NCI-H345 treated with DMSO at 0.1 percent for 48 hours (cell line): ENCODE data around the gene SPSB4.
"Not testable (repeated sequence)": the region's sequence is repeated elsewhere in the genome, so short reads cannot be mapped to it uniquely, and the experiment has no call there.

Experiments used
- DNase-seq: peaks from one replicate; lab custom pipeline; 2025; ENCODE audit not compliant: unreplicated experiment; lab: John Stamatoyannopoulos, UW

SPSB4 gene

DNA sequence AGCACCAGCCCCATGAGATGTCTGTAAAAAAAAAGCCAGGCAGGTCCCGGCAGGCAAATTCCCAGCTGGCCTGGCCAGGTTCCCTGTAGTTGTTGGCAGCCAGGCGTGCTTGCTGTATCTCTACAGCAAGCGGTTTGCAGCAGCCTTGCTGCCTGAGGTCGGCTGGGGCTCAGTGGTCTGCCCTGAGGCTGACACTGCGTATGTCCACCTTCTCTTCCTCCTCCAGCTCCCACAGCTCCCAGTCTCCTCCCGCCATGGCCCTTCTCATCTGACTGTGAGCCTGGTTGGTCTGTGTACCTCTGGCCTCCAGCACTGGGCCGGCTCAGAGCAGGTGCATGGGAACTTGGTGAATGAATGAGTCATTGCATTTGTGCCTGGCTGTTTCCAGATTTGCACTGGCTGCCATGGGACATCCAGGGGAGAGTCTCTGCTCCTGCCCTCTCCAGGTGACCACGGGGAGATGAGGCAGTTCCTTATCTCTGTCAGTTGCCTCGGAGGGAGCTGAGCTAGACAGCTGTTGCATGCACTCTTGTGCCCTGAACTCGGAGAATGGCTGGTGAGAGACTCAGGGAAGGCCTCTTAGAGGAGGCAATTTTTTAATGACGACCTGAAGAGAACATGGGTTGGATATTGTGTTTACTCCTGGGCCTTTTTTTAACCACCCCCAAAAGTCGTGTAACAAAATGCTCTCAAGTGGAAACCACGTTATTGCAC is 43.0 kb downstream of the SPSB4 start:
- DNase-seq = peak; percentile 4

DNA sequence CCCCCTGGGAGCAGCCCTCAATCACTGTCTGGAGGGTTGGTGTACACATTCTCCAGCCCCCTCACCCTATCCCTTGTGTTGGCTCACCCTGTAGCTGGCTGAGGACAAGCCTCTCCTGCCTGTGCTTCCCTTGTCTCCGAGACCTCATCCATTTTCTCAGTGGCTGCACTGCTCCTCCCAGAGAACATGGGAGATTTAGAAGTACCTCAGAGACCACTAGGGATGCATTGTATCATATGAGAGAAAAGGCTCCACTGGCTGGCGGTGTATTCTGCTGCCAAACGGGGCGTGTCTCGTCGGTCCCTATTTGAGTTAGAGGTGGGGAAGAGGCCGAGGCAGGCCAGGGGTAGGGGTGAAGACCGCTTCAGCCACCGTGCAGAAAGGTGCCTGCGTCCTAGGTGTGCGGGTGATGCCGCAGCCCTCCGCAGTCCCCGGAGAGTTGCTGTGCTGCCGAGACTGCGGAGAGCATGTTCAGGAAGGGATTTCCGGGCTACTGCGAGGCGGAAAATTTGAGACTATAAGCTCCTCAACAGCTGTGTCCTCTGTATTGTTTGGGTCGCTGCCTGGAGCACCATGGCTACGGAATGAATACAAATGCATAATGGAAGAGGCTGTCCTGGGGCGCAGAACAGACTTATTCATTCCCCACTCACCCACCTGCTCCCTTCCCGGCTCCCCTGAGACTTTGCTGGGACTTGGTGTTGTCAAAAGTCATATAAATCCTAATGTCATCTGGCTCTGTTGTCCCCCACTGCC is 43.8 kb downstream of the SPSB4 start:
- DNase-seq = peak; percentile 57

DNA sequence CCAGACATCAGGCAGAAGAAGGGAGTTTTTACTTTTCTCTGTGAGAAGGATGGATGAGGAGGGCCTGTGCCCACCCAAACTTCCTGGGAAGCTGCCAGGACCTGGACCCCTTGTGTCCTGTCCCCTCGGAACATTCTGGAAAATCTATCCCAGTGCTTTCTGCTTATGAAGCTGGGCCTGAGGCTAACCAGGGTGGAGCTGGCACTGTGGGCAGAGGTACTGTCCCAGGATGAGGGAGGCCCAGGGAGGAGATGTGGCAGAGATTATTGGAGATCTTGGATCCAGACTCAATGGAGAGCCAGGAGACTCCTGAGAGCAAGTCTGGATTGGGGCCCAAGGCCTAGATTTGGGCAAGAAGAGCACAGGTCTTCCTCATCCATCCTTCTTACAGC is 44.4 kb downstream of the SPSB4 start:
- no peak for DNase-seq

DNA sequence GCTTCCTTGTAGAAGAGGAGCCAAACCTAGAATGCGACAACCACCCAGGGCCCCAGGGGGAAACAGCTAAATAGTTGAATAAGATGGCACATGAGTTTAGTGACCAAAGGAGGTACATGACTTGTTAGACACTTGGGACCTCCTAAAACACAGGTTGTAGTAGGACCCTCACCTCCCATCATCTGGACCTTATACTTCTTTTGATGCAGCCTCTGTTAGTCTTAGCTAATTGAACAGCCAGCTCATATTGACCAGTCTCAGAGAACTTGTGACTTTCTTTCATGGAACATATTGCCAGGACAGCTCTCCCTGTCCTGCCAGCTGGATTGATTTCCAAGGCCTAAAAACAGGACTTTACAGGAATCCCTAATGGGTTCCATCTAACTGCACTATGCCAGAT is 45.0 kb downstream of the SPSB4 start:
- no peak for DNase-seq

DNA sequence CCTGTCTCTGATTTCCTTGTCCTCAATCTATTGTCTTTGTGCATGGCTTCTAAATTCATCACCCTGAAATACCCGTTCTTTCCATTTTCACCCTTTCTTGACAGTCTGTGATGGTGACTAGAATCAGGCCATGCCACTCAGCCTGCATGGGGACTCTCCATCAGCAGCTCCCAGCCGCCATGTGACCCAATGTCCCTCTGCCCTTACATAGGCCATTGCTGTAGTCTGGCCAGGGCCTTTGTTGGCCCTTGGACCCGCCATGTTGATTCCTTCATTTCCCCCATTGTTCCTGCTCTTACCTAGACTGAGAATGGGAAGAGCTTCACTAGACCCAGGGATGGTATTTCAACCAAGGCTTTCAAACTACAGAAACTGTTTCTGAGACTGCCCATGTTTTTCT is 45.8 kb downstream of the SPSB4 start:
- no peak for DNase-seq

DNA sequence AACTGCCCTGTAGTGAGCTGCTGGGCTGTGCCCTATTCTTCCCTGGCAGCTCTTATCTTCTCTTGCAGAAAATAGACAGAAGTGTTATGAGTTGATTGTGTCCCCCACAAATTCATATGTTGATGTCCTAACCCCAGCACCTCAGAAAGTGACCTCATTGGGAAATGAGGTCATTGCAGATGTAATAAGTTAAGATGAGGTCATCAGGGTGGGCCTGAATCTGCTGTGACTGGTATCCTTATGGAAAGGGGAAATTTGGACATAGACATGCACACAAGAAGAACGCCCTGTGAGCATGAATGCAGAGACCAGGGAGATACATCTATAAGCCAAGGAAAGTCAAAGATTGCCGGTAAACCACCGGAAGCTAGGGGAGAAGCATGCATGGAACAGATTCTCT is 49.0 kb downstream of the SPSB4 start:
- no peak for DNase-seq

DNA sequence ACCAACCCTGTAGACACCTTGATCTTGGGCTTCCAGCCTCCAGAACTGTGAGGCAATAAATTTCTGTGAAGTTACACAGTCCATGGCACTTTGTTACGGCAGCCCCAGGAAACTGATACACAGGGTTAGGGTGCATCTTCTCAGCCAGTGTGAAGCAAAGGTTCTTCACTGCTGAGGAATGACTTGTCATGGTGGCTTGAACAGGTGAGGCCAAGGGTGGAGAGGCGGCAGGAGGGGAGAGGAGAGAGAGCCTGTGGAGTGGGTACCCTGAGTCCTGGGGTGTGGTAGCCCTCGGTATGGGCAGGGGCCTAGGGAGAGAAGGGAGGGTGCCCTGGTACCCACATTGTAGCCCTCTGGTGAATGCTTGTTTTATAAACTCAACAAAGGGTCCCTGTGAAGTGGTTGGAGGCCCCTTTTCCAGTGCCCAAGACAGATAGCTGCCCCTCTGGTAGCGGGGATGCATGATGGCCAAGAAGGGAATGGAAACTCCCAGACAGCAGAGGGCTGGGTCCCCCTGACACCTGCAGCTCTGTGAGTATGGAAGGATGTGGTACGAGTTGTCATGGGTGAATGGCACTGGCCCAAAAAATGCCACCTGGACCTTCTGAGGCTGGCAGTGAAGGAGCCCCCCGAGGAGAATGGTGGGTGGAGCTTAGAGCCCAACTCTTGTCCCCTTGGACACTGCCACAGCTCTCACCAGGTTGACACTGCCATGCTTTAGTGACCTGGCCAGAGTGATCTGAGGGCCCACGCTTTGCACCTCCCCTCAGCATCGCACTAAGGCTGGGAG is 49.6 kb downstream of the SPSB4 start:
- DNase-seq = no peak

DNA sequence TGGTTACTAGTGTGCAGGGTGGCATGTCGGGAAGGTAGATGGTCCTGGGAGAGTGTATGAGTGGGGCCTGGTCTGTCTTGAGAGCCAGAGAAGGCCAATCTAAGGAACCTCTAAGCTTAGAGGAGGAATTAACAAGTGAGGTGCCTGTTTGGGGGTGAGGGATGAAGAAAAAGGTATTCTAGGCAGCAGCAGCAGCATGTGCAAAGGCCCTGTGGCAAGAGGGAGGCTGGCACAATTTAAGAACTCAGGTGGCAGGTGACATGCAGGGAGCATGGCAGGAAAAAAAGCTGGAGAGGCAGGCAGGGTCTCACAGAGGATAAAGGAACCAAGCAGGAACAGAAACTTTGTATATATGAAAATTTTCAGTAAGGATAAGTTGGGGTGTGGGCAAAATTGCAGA is 51.2 kb downstream of the SPSB4 start:
- DNase-seq = no peak

DNA sequence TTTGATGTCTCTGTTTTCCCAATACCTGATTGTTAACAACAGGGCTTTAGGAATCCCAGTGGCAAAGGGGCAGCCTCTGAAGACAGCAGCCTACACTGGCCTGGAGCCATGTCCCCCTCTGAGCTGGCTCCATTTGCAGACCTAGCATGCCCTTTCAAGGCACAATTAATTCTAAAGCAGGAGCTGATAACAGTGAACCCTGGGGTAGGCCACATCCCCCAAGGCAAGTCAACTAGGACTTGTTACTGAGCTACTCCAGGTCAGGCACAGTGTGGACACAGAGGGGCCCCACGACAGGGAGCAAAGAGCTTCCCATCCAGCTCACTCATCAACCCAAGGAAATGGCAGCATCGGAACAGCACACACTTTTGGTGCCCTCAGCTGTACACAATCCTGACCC is 51.9 kb downstream of the SPSB4 start:
- DNase-seq = no peak

DNA sequence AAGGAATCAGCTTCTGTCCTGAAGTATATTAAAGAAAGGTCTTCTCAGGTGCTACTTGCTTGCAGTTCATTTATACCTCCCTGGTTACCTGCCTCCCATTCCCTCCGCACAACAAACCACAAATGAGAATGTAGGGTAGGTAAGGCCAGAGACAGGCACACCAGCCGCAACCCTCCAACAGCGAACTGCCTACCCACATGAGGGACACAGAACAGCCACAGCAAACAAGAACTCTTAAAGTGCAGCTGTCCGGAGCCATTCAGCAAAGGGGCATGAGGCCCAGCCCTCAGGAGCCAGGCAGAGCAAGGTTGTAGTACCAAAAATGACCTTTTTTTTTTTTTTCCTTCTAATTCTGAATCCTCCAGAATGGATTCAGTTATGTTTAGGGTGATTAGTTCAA is 52.4 kb downstream of the SPSB4 start:
- no peak for DNase-seq

DNA sequence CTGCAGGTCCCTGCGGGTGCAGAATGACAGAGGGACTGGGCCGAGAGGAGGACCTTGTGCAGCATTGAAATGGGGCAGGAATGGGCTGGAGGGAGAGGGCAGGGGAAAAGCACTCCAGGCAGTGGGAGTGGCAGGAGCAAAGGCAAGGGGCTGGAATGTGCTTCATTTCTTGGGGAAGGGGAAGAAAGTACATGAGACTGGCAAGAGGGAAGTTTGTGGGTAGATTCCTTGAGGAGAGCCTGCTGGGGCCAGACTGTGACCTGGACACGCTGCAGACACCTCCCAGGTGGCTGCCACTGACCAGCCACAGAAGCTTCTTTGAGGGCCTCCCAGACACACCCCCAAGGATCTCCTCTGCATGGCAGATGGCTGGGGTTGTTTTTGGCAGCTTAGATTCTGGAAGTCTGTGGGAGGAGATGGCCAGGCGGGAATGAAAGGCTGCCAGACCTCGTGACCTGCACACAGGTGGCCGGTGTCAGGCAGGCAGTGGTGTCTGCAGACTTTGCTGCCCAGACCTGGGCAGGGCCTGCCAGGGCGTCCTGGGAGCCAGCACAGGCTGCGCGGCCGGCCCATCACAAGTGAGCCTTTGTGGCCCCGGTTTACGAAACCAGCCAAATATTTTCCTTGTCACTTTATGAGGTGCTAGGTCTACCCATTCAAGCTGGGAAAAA is 53.1 kb downstream of the SPSB4 start:
- DNase-seq = no peak

DNA sequence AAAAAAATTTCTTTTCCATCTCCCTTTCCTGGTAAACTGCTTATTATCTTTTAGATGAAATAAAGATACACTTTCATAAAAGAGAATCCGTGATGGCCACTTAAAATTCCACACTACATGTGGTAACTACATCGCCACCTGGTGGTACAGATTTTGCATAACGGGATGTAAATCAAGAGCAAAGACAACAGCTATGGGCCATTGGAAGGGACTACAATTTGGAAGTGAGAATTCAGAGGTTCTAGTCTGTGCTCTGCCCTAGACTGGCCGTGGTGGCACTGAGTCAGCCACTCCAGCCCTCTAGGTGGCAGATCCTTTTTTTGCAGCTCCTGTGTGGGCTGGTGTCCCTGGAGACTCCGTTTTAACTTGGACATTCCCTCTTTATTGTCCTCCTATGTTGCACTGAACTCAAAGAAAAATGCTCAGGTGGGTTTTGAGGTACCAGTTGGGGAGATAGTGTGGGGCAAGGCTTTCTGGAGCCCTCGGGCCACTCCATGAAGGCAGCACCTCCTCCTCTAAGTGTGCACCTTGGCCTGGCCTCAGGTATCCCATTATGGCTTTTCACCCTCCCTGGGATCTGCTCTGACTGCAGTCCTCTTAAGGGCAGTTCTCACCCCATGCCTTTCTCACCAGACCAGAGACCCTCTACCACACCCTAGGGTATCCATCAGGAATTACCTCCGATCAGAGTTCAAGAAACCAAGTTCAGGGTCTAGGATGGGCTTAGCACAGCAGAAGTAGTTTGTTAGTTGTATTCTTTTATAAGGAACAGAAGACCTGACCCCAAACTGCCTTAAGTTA is 54.9 kb downstream of the SPSB4 start:
- DNase-seq = peak; percentile 66

DNA sequence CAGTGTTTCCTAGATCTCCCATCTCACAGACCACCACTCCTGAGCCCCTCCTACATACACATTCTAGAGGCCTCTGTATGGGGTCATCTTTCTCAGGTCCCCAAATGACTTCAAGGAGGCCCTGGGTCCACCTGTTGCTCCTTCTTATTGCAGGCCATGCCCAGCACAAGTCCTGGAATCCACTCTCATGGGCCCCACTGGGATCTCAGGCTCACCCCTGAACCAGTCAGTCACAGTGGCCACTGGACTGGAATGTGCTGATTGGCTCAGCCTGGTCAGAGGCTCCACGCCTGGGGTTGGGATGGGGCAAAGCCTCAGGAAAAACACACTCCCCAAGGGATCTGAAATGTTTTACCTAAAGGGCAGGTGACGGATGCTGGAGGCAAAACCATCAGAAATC is 55.7 kb downstream of the SPSB4 start:
- no peak for DNase-seq

DNA sequence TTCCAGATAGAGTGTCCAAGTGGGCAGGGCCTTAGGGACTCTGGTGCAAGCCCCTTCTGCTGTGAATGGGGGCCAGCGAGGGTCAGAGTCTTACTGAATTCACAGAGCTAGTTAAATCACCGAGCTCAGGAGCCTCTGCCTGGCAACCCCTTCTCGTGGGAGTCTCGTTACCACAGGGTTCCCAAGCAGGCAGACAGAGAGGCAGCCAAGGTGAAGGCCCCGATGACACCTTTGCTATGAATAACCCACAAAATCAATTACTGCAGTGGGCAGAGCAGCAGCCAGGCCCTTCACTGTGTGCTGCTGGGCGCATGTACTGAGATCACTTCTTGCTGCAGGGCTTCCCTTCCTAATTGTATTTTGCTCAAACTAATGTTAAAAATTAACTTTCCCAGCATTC is 56.9 kb downstream of the SPSB4 start:
- DNase-seq = no peak

DNA sequence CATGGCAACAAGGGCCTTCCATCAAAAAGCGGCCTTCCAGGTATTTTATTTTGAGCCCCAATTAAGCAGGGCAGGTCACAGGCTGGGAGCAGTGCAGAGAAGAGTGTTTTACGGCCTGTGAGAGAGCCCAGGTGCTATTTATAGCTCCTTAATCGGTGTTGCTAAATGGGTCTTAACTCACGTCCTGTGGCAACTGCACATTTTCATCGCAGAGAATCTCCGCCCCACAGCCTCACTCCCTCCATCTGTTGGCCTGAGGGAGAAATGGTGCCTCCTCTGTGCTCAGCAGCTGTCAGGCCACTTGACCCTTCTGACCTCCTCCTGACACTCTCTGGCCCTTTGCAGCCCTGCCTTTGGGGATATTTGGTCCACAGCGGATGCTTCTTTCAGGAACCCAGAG is 58.6 kb downstream of the SPSB4 start:
- no peak for DNase-seq

DNA sequence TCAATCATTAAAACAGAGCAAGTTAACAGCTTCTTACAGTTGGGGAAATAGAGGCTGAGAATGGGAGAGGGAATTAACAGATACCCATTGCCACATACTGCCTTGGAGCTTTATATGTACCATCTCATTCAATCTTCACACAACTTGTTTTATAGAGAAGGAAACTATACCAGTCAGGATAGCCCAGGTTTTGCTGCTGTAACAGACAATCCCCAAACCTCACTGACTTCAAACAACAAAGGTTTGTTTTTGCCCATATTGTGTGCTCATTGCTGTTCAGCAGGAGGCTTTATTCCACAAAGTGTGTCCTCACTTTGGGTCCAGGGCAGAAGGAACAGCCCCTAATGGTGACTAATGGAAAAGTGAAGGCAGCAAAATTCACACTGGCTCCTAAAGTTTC is 59.2 kb downstream of the SPSB4 start:
- DNase-seq = no peak

DNA sequence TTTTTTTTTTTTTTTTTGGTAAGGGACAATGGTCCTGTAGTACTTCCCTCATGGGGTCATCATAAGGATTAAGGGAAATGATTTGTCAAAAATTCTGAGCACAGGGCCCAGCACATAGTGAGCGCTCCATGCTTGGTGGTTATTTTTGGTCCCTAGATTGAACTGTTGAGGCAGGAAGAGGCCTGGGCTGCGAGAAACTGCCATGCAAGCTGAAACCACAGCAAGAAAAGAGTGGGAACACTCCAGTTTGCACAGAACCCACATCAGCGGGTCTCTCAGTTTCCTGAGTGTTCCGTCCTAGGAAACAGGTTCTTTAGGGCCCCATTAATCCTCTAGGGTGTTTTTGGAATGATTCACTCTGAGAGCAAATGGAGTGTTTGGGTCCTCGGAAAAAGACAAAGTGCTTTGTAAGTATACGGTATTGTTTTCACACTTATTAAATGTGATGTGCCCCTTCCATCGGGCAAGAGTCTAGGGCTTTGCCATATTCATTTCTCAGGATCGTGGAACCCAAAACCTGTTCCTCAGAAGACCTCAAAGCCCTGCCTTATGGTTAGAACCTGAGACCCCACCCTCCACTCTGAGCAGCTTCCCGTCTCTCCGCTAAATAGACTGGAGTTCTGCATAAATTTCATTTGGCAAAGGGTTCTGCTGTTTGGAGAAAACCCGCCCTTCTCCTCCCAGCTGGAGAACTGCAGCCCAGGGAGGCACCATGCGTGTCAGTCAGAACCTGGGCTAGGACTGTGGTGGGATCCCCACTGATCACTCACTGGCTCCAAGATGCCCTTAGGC is 60.4 kb downstream of the SPSB4 start:
- DNase-seq = no peak

DNA sequence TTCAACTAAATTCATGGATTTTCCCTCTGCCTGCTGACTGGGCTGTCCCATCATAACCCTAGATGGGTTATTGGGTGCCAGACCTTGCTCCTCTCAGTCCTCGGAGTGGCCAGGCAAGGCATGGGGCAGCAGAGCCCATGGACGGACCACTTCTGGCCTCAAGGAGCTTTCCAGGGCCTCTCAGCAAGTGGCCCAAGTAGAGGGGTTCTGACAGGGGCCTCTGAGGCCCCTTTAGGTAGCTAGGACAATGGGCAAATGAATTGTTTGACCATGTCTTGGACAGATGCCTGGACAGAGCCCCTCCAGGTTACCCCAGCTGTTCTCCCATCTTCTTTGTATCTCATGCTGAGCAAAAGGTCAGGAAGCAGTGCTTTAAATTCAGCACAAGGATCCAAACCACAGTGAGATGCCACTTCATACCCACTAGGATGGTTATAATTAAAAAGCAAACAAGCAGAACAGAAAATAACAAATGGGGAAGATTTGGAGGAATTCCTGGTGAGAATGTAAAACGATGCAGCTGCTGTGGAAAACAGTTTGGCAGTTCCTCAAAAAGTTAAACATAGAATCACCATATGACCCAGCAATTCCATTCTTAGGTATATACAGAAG is 61.6 kb downstream of the SPSB4 start:
- no peak for DNase-seq

DNA sequence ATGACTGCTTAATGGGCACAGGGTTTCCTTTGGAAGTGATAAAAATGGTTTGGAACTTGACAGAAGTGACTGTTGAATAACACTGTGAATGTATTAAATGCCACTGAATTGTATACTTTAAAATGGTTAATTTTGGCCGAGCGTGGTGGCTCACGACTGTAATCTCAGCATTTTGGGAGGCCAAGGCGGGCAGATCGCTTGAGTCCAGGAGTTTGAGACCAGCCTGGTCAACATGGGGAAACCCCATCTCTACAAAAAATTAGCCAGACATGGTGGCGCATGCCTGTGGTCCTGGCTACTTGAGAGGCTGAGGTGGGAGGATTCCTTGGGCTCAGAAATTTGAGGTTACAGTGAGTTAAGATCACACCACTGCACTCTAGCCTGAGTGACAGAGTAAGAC is 62.5 kb downstream of the SPSB4 start:
- DNase-seq = not testable (repeated sequence)
